Endothelial cell of umbilical vein (primary cell): Measurements from ENCODE around the gene RASL10A. TPM values are rescaled to one million over a fixed set of nuclear protein-coding genes. Genes with fewer than 3 reads are reported as not detected.

Experiments
- BruUV-seq: library from RNA; stranded (reverse); fragments of 400-500 nt; replicated peaks from 2 replicates; lab custom pipeline; 2021; lab: Mats Ljungman, UMichigan
- CTCF ChIA-PET: fragments of 300-600, 350-600 bp; sonication (Branson Sonifier 250); formaldehyde crosslinking; loops from one replicate; lab custom pipeline; 2021; ENCODE audit warnings: antibody characterized with exemption, inconsistent platforms; lab: Charles Lee
- POLR2A ChIA-PET: fragments of 300-600, 350-600 bp; sonication (Branson Sonifier 250); formaldehyde crosslinking; loops from one replicate; lab custom pipeline; 2021; ENCODE audit warnings: antibody characterized with exemption, inconsistent platforms; lab: Charles Lee
- DNase-seq: peaks from one replicate; pipeline ENCODE4 v3.0.0-alpha.2; 2011; ENCODE audit warnings: low read depth, low spot score
- FAIRE-seq: peaks from 2 replicates; lab custom pipeline; 2011; peaks lifted over from hg19 to GRCh38; lab: Jason Lieb, UNC
- H2AFZ ChIP-seq: 2 replicates; pipeline ENCODE4 v1.6.0; 2012; ENCODE audit warnings: low read depth, low read length, control low read depth, inconsistent platforms
- H3K27ac ChIP-seq: 2 replicates; pipeline ENCODE4 v1.5.1; 2011; ENCODE audit warnings: low read depth, mild to moderate bottlenecking, control low read depth, low read length, moderate library complexity; ENCODE audit not compliant: insufficient read depth
- H3K27me3 ChIP-seq, 2 experiments: 2 replicates each; pipeline versions ENCODE4 v1.6.0 to v1.6.1; 2011; ENCODE audit warnings: low read length in 2 of 2, mixed read lengths in 1 of 2; ENCODE audit not compliant: control insufficient read depth in 2 of 2, insufficient read depth in 2 of 2
- H3K36me3 ChIP-seq, 2 experiments: 2 replicates in 1 of 2; 3 replicates in 1 of 2; pipeline ENCODE4 v1.5.1; 2011; ENCODE audit warnings: low read length in 2 of 2, mild to moderate bottlenecking in 1 of 2, moderate library complexity in 1 of 2; ENCODE audit not compliant: control insufficient read depth in 2 of 2, insufficient read depth in 2 of 2; ENCODE audit errors: extremely low read depth in 1 of 2
- H3K4me1 ChIP-seq: 3 replicates; pipeline ENCODE4 v1.5.1; 2011; ENCODE audit warnings: mild to moderate bottlenecking, low read length; ENCODE audit not compliant: control insufficient read depth, insufficient read depth; ENCODE audit errors: extremely low read depth
- H3K4me2 ChIP-seq: 2 replicates; pipeline ENCODE4 v1.6.1; 2011; ENCODE audit warnings: low read length, control low read depth, mixed read lengths; ENCODE audit not compliant: insufficient read depth
- H3K4me3 ChIP-seq, 3 experiments: fragments of 200-600 bp in 1 of 3; sonication (generic), shearing (Covaris generic) in 1 of 3; replicated peaks in 1 of 3; 2 replicates each; pipeline ENCODE4 v1.5.1; 2011 to 2016; ENCODE audit warnings: control low read depth in 3 of 3, low read length in 3 of 3, mild to moderate bottlenecking in 2 of 3, inconsistent platforms in 1 of 3, low read depth in 1 of 3, moderate library complexity in 1 of 3; ENCODE audit not compliant: insufficient read depth in 1 of 3
- H3K79me2 ChIP-seq: 2 replicates; pipeline ENCODE4 v1.6.0; 2012; ENCODE audit warnings: low read length, inconsistent platforms; ENCODE audit not compliant: control insufficient read depth, insufficient read depth
- H3K9ac ChIP-seq: replicated peaks from 2 replicates; pipeline ENCODE3; 2011; ENCODE audit warnings: low read length, control low read depth; ENCODE audit not compliant: insufficient read depth; ENCODE audit errors: extremely low read depth
- H3K9me1 ChIP-seq: replicated peaks from 3 replicates; pipeline ENCODE4 v1.6.0; 2011; ENCODE audit warnings: mild to moderate bottlenecking, low read length; ENCODE audit not compliant: control insufficient read depth, insufficient read depth; ENCODE audit errors: extremely low read depth
- H3K9me3 ChIP-seq: replicated peaks from 2 replicates; pipeline ENCODE4 v1.5.1; 2012; ENCODE audit warnings: low read length, inconsistent platforms; ENCODE audit not compliant: control insufficient read depth, insufficient read depth
- H4K20me1 ChIP-seq: replicated peaks from 2 replicates; pipeline ENCODE3; 2011; ENCODE audit warnings: mild to moderate bottlenecking, low read length; ENCODE audit not compliant: control insufficient read depth, insufficient read depth; ENCODE audit errors: extremely low read depth
- CTCF ChIP-seq, 2 donors: IDR thresholded peaks; 1 replicate in 1 of 2; 2 replicates in 1 of 2; pipeline ENCODE4 v1.5.1; 2011; ENCODE audit warnings: low read length in 2 of 2, mild to moderate bottlenecking in 2 of 2, moderate library complexity in 2 of 2, control low read depth in 1 of 2, inconsistent platforms in 1 of 2, low read depth in 1 of 2; ENCODE audit not compliant: insufficient read depth in 1 of 2; ENCODE audit errors: extremely low read depth in 1 of 2
- EZH2 ChIP-seq: IDR thresholded peaks from 2 replicates; pipeline ENCODE4 v1.6.1; 2012; ENCODE audit warnings: borderline replicate concordance, low read depth, mild to moderate bottlenecking, moderate library complexity, low read length, inconsistent platforms; ENCODE audit not compliant: severe bottlenecking
- FOS ChIP-seq: IDR thresholded peaks from 2 replicates; pipeline ENCODE4 v1.6.1; 2011; ENCODE audit warnings: mild to moderate bottlenecking, low read length, moderate library complexity, borderline replicate concordance; ENCODE audit not compliant: insufficient read depth
- GATA2 ChIP-seq: IDR thresholded peaks from 2 replicates; pipeline ENCODE4 v1.7.0; 2011; ENCODE audit warnings: low read depth, mild to moderate bottlenecking, moderate library complexity, mixed read lengths, low read length; ENCODE audit not compliant: insufficient read length, insufficient read depth
- JUN ChIP-seq: IDR thresholded peaks from 2 replicates; pipeline ENCODE4 v1.6.1; 2011; ENCODE audit warnings: borderline replicate concordance, low read depth; ENCODE audit not compliant: insufficient read length, insufficient read depth
- MAX ChIP-seq: IDR thresholded peaks from 2 replicates; pipeline ENCODE4 v1.6.1; 2011; ENCODE audit not compliant: insufficient read depth, insufficient read length
- MYC ChIP-seq: IDR thresholded peaks from one replicate; pipeline ENCODE4 v1.6.1; 2011; ENCODE audit warnings: mild to moderate bottlenecking, low read depth, low read length
- POLR2A ChIP-seq: IDR thresholded peaks from 2 replicates; pipeline ENCODE4 v1.6.1; 2012; ENCODE audit warnings: low read depth, mild to moderate bottlenecking, control low read depth, low read length
- POLR2AphosphoS5 ChIP-seq: IDR thresholded peaks from 2 replicates; pipeline ENCODE4 v1.6.1; 2012; ENCODE audit warnings: low read depth, mild to moderate bottlenecking, control low read depth, low read length, moderate library complexity; ENCODE audit not compliant: insufficient read depth
- dilution Hi-C: fragments of 300-500 bp; cut with MboI; formaldehyde crosslinking; loops from one replicate; pipeline ENCODE4 v1.15.0; 2019; ENCODE audit warnings: low sequenced_read_pairs; ENCODE audit not compliant: extremely low pct_ligation_motif_present
- intact Hi-C: fragments of 100-400 bp; cut with micrococcal nuclease; formaldehyde crosslinking; loops from one replicate; pipeline ENCODE4 v1.10.0; 2022
- polyA plus RNA-seq, 4 experiments: library from polyadenylated mRNA; depleted of rRNA in 3 of 4; stranded (reverse) in 3 of 4; unstranded in 1 of 4; fragments of >200 nt; gene quantifications; 2 replicates each; pipeline versions ENCODE4 v1.2.1 to v1.2.3, GENCODE V29; 2011 to 2012; ENCODE audit warnings: missing spikeins in 1 of 4
- total RNA-seq: library from RNA; stranded (reverse); gene quantifications from 2 replicates; pipeline ENCODE4 v1.2.3, GENCODE V29; 2021

Gene RASL10A
- total and polyA plus RNA-seq, 2 donors (not counting 3 experiments of a cell fraction or from before 2014, with no cell fraction given): 1.1 to 1.9 TPM

- peaks cover 2% of the 10 kb centered on the region for H4K20me1 ChIP-seq
- H3K27ac ChIP-seq: no peak overlapping the region
- no peaks in the 10 kb centered on the region for H3K9me1 ChIP-seq
- intact Hi-C loops: no loop called here
- no peaks in the 10 kb centered on the region for H3K79me2 ChIP-seq
- DNase-seq: no peak
- H3K4me2 ChIP-seq: no peak overlapping the region
- H3K9me3 ChIP-seq: no peaks in the 10 kb centered on the region
- no TSS peak for BruUV-seq
- TF ChIP-seq CTCF (IDR thresholded peaks at IDR 0.05; ENCODE audit: extremely low read depth in 1 of 2, insufficient read depth in 1 of 2, low read depth in 1 of 2, low read length in 2 of 2) (no peak), JUN (no peak), EZH2 (no peak), MAX (no peak), POLR2AphosphoS5 (no peak), MYC (no peak), FOS (no peak), POLR2A (no peak), GATA2 (no peak)
- dilution Hi-C loops: no loop called here
- H3K27me3 ChIP-seq: no peaks in the 10 kb centered on the region
- POLR2A ChIA-PET: interaction anchor here (0.7 kb wide), 1 partner anchor 11 kb away, joined by 3 read pairs; no protein-coding TSS in a partner anchor
- H3K4me1 ChIP-seq: no peaks in the 10 kb centered on the region
- no peak for FAIRE-seq
- no peak overlapping the region for H2AFZ ChIP-seq
- CTCF ChIA-PET: no interaction called here
- H3K36me3 ChIP-seq: peaks cover 32 to 45% of the 10 kb centered on the region in 2 experiments
- no peak overlapping the region for H3K4me3 ChIP-seq
- no peak overlapping the region for H3K9ac ChIP-seq
These were observed 16.9 kb downstream of the RASL10A start for GRCh38 chr22:29298641-29299040.
